ENCODE results near the gene COL9A1. TPM values are rescaled to one million over a fixed set of nuclear protein-coding genes. Genes with fewer than 3 reads are reported as not detected.

The COL9A1 gene
- total and polyA plus RNA-seq, 9 of the 15 experiments (the other 6 are each of a cell fraction or from before 2014, with no cell fraction given): 0.01 to 0.13 (median 0.06) TPM; not detected in 1

- H3K36me3 ChIP-seq (ENCODE audit: control insufficient read depth, insufficient read depth, low read length): no peaks in the 10 kb centered on the region
- no peaks in the 10 kb centered on the region for H3K9me3 ChIP-seq (replicated peaks; ENCODE audit: control insufficient read depth, insufficient read depth, low read depth, low read length)
- H3K27ac ChIP-seq (ENCODE audit: extremely low read depth, low read depth, low read length): no peak overlapping the region
- POLR2A ChIA-PET: interaction anchor here (0.7 to 1.9 kb wide), 5 partner anchors 21 to 89 kb away, joined by 3 to 10 read pairs (median 5); no protein-coding TSS in a partner anchor
- no peak overlapping the region for H3K4me2 ChIP-seq (ENCODE audit: insufficient read depth, low read length)
- H3K79me2 ChIP-seq (ENCODE audit: control insufficient read depth, insufficient read depth, low read length): no peaks in the 10 kb centered on the region
- H2AFZ ChIP-seq (ENCODE audit: low read depth, low read length): no peak overlapping the region
- DNase-seq (ENCODE audit: extremely low read depth in 1 of 4, low spot score in 3 of 4) (peak in 3 of 4 experiments; percentile 14 to 66 (median 20)), ATAC-seq (peak; percentile 73), FAIRE-seq (peak; percentile 70)
- intact Hi-C loops (cut with micrococcal nuclease): loop anchor here (1.0 to 10.0 kb wide), 5 partner anchors 59 to 703 kb away; no protein-coding TSS in a partner anchor
- BruUV-seq (replicated peaks): no TSS peak
- 3% methylated on average over 4 of the region's 4 CpGs for WGBS (ENCODE audit: insufficient coverage, low coverage, missing lambda C conversion rate)
- CTCF ChIA-PET (ENCODE audit: low intra/inter-chr PET ratio): interaction anchor here (0.7 to 4.9 kb wide), 5 partner anchors 60 to 704 kb away, joined by 3 to 77 read pairs (median 4); no protein-coding TSS in a partner anchor
- no peaks in the 10 kb centered on the region; a peak in 1 of 5 replicates for H3K4me1 ChIP-seq (replicated peaks in 1 of 2; ENCODE audit: control insufficient read depth in 2 of 2, insufficient read depth in 2 of 2, low read length in 2 of 2)
- H3K4me3 ChIP-seq: no peak overlapping the region
- peaks cover 0 to 8% of the 10 kb centered on the region in 2 experiments; a peak in 2 of 5 replicates for H3K27me3 ChIP-seq (ENCODE audit: control insufficient read depth in 2 of 2, insufficient read depth in 2 of 2, low read length in 2 of 2)
- no peak overlapping the region for H3K9ac ChIP-seq (ENCODE audit: insufficient read depth in 1 of 2, low read depth in 2 of 2, low read length in 2 of 2)
- in situ Hi-C loops (cut with MboI): no loop called here
- H4K20me1 ChIP-seq (replicated peaks; ENCODE audit: control insufficient read depth, insufficient read depth, low read length): no peaks in the 10 kb centered on the region
- no peaks in the 10 kb centered on the region for H3K9me1 ChIP-seq (ENCODE audit: control insufficient read depth, insufficient read depth, low read length)
- TF ChIP-seq KDM1A (IDR thresholded peaks at IDR 0.05): peak; percentile 22 to 64; a peak in 2 of 4 replicates
- peak; percentile 88 for TF ChIP-seq DEAF1 (CRISPR knock-in tag; IDR thresholded peaks at IDR 0.05)
- no peak for TF ChIP-seq GTF2F1 (IDR thresholded peaks at IDR 0.05; ENCODE audit: low read depth, low read length)
- peak; percentile 54 to 90 (median 70); a peak in 5 of 6 replicates for TF ChIP-seq CTCF (IDR thresholded peaks at IDR 0.05 in 2 of 3, conservative IDR thresholded peaks at IDR 0.05 in 1 of 3; ENCODE audit: insufficient read depth in 2 of 3, low read depth in 1 of 3, low read length in 3 of 3)
- TF ChIP-seq ARID2 (IDR thresholded peaks at IDR 0.05): peak; percentile 70
- TF ChIP-seq ZNF518B (CRISPR knock-in tag; IDR thresholded peaks at IDR 0.05): no peak
- TF ChIP-seq RFX7 (CRISPR knock-in tag; IDR thresholded peaks at IDR 0.05): no peak
- no peak for TF ChIP-seq RNF2 (IDR thresholded peaks at IDR 0.05)
- no peak for TF ChIP-seq CREBBP (IDR thresholded peaks at IDR 0.05; ENCODE audit: low read depth, low read length)
- 0 out of 4 replicates have a peak, but pooled peaks of 1 of the 2 experiments have one; percentile 9 for TF ChIP-seq RCOR1 (IDR thresholded peaks at IDR 0.05; ENCODE audit: borderline replicate concordance in 1 of 2, low read depth in 2 of 2, low read length in 2 of 2)
Observed at GRCh38 chr6:70310063-70310694, 7.3 kb upstream of the COL9A1 start.

All from K562 (cell line).